Mucosa of stomach (tissue), 1 donor: ENCODE measurements around the gene ANTXR2.

Experiments
- H3K27me3 ChIP-seq: one replicate; pipeline ENCODE4 v1.7.0; 2013; ENCODE audit warnings: mild to moderate bottlenecking, low read length; ENCODE audit not compliant: control insufficient read depth, insufficient read depth
- H3K36me3 ChIP-seq: one replicate; pipeline ENCODE4 v1.7.0; 2013; ENCODE audit warnings: low read length; ENCODE audit not compliant: control insufficient read depth, insufficient read depth
- H3K4me1 ChIP-seq: one replicate; pipeline ENCODE4 v1.7.0; 2013; ENCODE audit warnings: mild to moderate bottlenecking, low read length; ENCODE audit not compliant: control insufficient read depth, insufficient read depth
- H3K4me3 ChIP-seq: one replicate; pipeline ENCODE4 v1.7.0; 2013; ENCODE audit warnings: low read length
- H3K9ac ChIP-seq: one replicate; pipeline ENCODE4 v1.7.0; 2013; ENCODE audit warnings: mild to moderate bottlenecking, low read length, moderate library complexity
- H3K9me3 ChIP-seq: one replicate; pipeline ENCODE4 v1.7.0; 2013; ENCODE audit warnings: mild to moderate bottlenecking, low read length, moderate library complexity; ENCODE audit not compliant: control insufficient read depth
- donor health status: Pancreatic carcinoma.

The ANTXR2 gene

GRCh38 chr4:80101792-80102116 lies 28.7 kb upstream of the ANTXR2 start:
- Histone ChIP-seq H3K9me3 (no peaks in the 10 kb centered on the region), H3K4me1 (no peaks in the 10 kb centered on the region), H3K36me3 (no peaks in the 10 kb centered on the region), H3K9ac (no peak overlapping the region), H3K4me3 (no peak overlapping the region), H3K27me3 (no peaks in the 10 kb centered on the region)

GRCh38 chr4:80101071-80101791 lies 28.2 kb upstream of the ANTXR2 start:
- H3K9ac ChIP-seq, result no peak overlapping the region
- no peaks in the 10 kb centered on the region for H3K4me1 ChIP-seq
- H3K4me3 ChIP-seq, result no peak overlapping the region
- no peaks in the 10 kb centered on the region for H3K9me3 ChIP-seq
- H3K27me3 ChIP-seq, result no peaks in the 10 kb centered on the region
- no peaks in the 10 kb centered on the region for H3K36me3 ChIP-seq

GRCh38 chr4:80099671-80100070 lies 26.6 kb upstream of the ANTXR2 start:
- H3K9me3 ChIP-seq, result no peaks in the 10 kb centered on the region
- H3K9ac ChIP-seq, result no peak overlapping the region
- no peaks in the 10 kb centered on the region for H3K27me3 ChIP-seq
- H3K4me1 ChIP-seq, result no peaks in the 10 kb centered on the region
- no peak overlapping the region for H3K4me3 ChIP-seq
- H3K36me3 ChIP-seq, result no peaks in the 10 kb centered on the region

- no peak overlapping the region for H3K4me3 ChIP-seq
- no peaks in the 10 kb centered on the region for H3K4me1 ChIP-seq
- H3K27me3 ChIP-seq, result no peaks in the 10 kb centered on the region
- H3K9me3 ChIP-seq, result no peaks in the 10 kb centered on the region
- H3K36me3 ChIP-seq, result no peaks in the 10 kb centered on the region
- H3K9ac ChIP-seq, result no peak overlapping the region
Observed at GRCh38 chr4:80098635-80099034, 25.6 kb upstream of the ANTXR2 start.

GRCh38 chr4:80097400-80098177 lies 24.6 kb upstream of the ANTXR2 start:
- H3K4me3 ChIP-seq, result no peak overlapping the region
- no peaks in the 10 kb centered on the region for H3K4me1 ChIP-seq
- H3K27me3 ChIP-seq, result no peaks in the 10 kb centered on the region
- no peaks in the 10 kb centered on the region for H3K9me3 ChIP-seq
- no peak overlapping the region for H3K9ac ChIP-seq
- H3K36me3 ChIP-seq, result no peaks in the 10 kb centered on the region

- no peaks in the 10 kb centered on the region for H3K36me3 ChIP-seq
- H3K27me3 ChIP-seq, result no peaks in the 10 kb centered on the region
- H3K4me1 ChIP-seq, result no peaks in the 10 kb centered on the region
- H3K9ac ChIP-seq, result no peak overlapping the region
- H3K9me3 ChIP-seq, result no peaks in the 10 kb centered on the region
- H3K4me3 ChIP-seq, result no peak overlapping the region
Observed at GRCh38 chr4:80096175-80096850, 23.3 kb upstream of the ANTXR2 start.

GRCh38 chr4:80094191-80094590 lies 21.2 kb upstream of the ANTXR2 start:
- no peak overlapping the region for H3K4me3 ChIP-seq
- H3K27me3 ChIP-seq, result no peaks in the 10 kb centered on the region
- H3K9me3 ChIP-seq, result no peaks in the 10 kb centered on the region
- H3K36me3 ChIP-seq, result no peaks in the 10 kb centered on the region
- no peak overlapping the region for H3K9ac ChIP-seq
- no peaks in the 10 kb centered on the region for H3K4me1 ChIP-seq

- Histone ChIP-seq H3K9me3 (no peaks in the 10 kb centered on the region), H3K27me3 (no peaks in the 10 kb centered on the region), H3K36me3 (no peaks in the 10 kb centered on the region), H3K4me1 (no peaks in the 10 kb centered on the region), H3K9ac (no peak overlapping the region), H3K4me3 (no peak overlapping the region)
Observed at GRCh38 chr4:80093563-80093962, 20.5 kb upstream of the ANTXR2 start.

GRCh38 chr4:80092847-80093246 lies 19.8 kb upstream of the ANTXR2 start:
- H3K27me3 ChIP-seq, result no peaks in the 10 kb centered on the region

GRCh38 chr4:80092088-80092487 lies 19.1 kb upstream of the ANTXR2 start:
- Histone ChIP-seq H3K27me3 (no peaks in the 10 kb centered on the region), H3K4me1 (no peaks in the 10 kb centered on the region), H3K36me3 (no peaks in the 10 kb centered on the region), H3K9me3 (no peaks in the 10 kb centered on the region), H3K4me3 (no peak overlapping the region), H3K9ac (no peak overlapping the region)

More at GRCh38 chr4:80092847-80093246, 19.8 kb upstream of the ANTXR2 start:
- Histone ChIP-seq H3K9me3 (no peaks in the 10 kb centered on the region), H3K4me3 (no peak overlapping the region), H3K4me1 (no peaks in the 10 kb centered on the region), H3K36me3 (no peaks in the 10 kb centered on the region), H3K9ac (no peak overlapping the region)

- no peak overlapping the region for H3K9ac ChIP-seq
- no peaks in the 10 kb centered on the region for H3K36me3 ChIP-seq
- H3K4me1 ChIP-seq, result no peaks in the 10 kb centered on the region
- H3K4me3 ChIP-seq, result no peak overlapping the region
- H3K27me3 ChIP-seq, result no peaks in the 10 kb centered on the region
- no peaks in the 10 kb centered on the region for H3K9me3 ChIP-seq
Observed at GRCh38 chr4:80091688-80092087, 18.7 kb upstream of the ANTXR2 start.

GRCh38 chr4:80091184-80091583 lies 18.2 kb upstream of the ANTXR2 start:
- no peak overlapping the region for H3K9ac ChIP-seq
- H3K4me1 ChIP-seq, result no peaks in the 10 kb centered on the region
- H3K9me3 ChIP-seq, result no peaks in the 10 kb centered on the region
- H3K27me3 ChIP-seq, result no peaks in the 10 kb centered on the region
- H3K4me3 ChIP-seq, result no peak overlapping the region
- no peaks in the 10 kb centered on the region for H3K36me3 ChIP-seq
